ENCODE data around the gene SETD6.
"Not testable (repeated sequence)": the region's sequence is repeated elsewhere in the genome, so short reads cannot be mapped to it uniquely, and the experiment has no call there.

SETD6 gene

GRCh38 chr16:58515125-58515870, at the start of gene SETD6:
Gene SETD6, plus strand, starts transcription at chr16:58515517. Its CDS starts 21 bp downstream, at chr16:58515538.
- DNase-seq (ENCODE audit: low read depth), result peak; percentile 43

- DNase-seq (ENCODE audit: low read depth), result no peak
Observed at GRCh38 chr16:58465817-58466216, 49.5 kb upstream of the SETD6 start.

GRCh38 chr16:58466396-58466795, 48.9 kb upstream of the SETD6 start:
- DNase-seq (ENCODE audit: low read depth), result no peak

GRCh38 chr16:58467905-58468304, 47.4 kb upstream of the SETD6 start:
- DNase-seq (ENCODE audit: low read depth), result no peak

GRCh38 chr16:58471209-58471975, 43.9 kb upstream of the SETD6 start:
- no peak for DNase-seq (ENCODE audit: low read depth)

- DNase-seq (ENCODE audit: low read depth), result no peak
Observed at GRCh38 chr16:58472266-58472665, 43.1 kb upstream of the SETD6 start.

GRCh38 chr16:58472827-58473226, 42.5 kb upstream of the SETD6 start:
- DNase-seq (ENCODE audit: low read depth), result no peak

GRCh38 chr16:58474296-58474695, 41.0 kb upstream of the SETD6 start:
- DNase-seq (ENCODE audit: low read depth), result no peak

- DNase-seq (ENCODE audit: low read depth), result no peak
Observed at GRCh38 chr16:58475091-58475619, 40.2 kb upstream of the SETD6 start.

GRCh38 chr16:58476791-58477190, 38.5 kb upstream of the SETD6 start:
- DNase-seq (ENCODE audit: low read depth), result no peak

GRCh38 chr16:58478427-58478826, 36.9 kb upstream of the SETD6 start:
- DNase-seq (ENCODE audit: low read depth), result no peak

- DNase-seq (ENCODE audit: low read depth), result no peak
Observed at GRCh38 chr16:58481226-58481869, 34.0 kb upstream of the SETD6 start.

- DNase-seq (ENCODE audit: low read depth), result no peak
Observed at GRCh38 chr16:58481931-58482330, 33.4 kb upstream of the SETD6 start.

- no peak for DNase-seq (ENCODE audit: low read depth)
Observed at GRCh38 chr16:58485184-58485887, 30.0 kb upstream of the SETD6 start.

GRCh38 chr16:58487566-58488351, 27.6 kb upstream of the SETD6 start:
- peak; percentile 52 for DNase-seq (ENCODE audit: low read depth)

GRCh38 chr16:58488531-58488930, 26.8 kb upstream of the SETD6 start:
- no peak for DNase-seq (ENCODE audit: low read depth)

- no peak for DNase-seq (ENCODE audit: low read depth)
Observed at GRCh38 chr16:58490065-58490464, 25.3 kb upstream of the SETD6 start.

- DNase-seq (ENCODE audit: low read depth), result not testable (repeated sequence)
Observed at GRCh38 chr16:58490539-58490938, 24.8 kb upstream of the SETD6 start.

- DNase-seq (ENCODE audit: low read depth), result no peak
Observed at GRCh38 chr16:58492066-58492465, 23.3 kb upstream of the SETD6 start.

- no peak for DNase-seq (ENCODE audit: low read depth)
Observed at GRCh38 chr16:58492735-58493134, 22.6 kb upstream of the SETD6 start.

GRCh38 chr16:58493756-58494431, 21.4 kb upstream of the SETD6 start:
- no peak for DNase-seq (ENCODE audit: low read depth)
